ENCODE measurements around the gene ABCC11.

The ABCC11 gene

DNA sequence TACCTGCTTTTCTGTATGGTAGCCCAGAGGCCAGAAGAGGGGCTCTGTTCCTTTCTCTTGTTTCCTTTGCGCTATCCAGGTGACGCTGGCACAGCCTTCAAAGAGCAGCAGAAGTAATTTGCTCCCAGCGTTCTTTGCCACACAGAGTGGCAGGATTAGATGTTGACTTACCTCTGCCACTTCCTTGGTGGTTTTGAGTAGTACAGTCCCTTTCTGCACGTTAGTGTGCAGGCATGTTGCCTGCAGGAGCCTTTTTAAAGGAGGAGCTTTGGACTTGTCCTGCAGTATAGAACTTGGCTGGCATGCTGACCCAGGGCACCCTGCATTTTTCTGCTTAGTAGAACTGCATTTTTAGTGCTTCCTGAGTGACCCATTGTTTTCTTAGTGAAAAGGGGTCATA, at the start of gene ABCC11:
Gene ABCC11 (minus strand): TSS at position 229 of the 400 bp plus-strand sequence. CDS start 15,618 bp downstream, outside the sequence.
- DNase-seq = no peak

DNA sequence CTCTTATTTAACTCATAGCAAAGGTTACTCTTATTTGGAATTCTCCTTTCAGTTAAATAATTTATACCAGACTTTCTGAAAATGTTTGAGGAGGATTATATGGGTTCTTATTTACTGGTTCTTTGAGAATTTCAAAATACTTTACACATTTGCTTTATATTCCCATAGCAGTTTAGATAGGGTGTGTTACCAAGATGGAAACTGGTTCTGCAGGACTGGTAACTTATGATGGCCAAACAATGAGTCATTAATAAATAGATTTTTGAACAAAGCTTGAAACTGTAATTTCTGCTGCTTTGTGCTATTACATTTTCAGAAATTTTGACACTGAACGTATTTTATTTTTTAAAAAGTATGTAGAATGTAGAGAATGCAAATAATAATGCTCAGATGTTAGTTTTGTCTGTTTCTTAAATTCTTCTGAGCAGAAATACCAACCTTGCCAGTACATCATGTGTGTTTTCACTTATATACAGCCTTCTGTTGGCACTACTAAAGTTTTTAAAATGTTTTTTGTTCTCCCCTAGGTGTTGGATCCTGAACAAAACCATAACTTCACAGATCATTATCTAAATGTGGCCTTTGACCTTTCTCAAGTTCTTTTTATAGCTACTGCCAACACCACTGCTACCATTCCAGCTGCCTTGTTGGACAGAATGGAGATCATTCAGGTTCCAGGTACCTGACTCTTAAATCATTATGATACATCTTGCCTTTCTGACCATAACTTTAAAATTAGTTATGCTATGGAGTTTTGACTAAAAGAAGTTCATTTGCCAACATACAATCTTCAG, 48.3 kb upstream of the ABCC11 start:
- DNase-seq = no peak

DNA sequence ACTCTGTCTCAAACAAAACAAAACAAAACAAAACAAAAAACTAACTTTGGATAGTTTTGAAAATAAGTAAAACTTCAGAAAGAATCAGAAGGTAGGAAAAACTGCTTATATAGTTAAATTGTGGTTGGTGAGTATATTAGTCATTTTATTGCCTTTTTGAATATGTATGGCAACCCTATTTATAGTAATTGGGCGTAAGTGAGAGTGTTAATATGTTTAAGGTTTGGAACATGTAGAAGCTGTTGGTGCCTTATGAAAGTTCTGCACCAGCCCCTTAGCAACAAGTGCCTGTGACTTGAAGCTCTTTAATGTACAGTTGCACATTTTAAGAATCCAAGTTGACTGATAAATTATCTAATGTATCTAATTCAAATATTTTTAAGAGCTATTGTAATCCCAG, 47.4 kb upstream of the ABCC11 start:
- DNase-seq = no peak

DNA sequence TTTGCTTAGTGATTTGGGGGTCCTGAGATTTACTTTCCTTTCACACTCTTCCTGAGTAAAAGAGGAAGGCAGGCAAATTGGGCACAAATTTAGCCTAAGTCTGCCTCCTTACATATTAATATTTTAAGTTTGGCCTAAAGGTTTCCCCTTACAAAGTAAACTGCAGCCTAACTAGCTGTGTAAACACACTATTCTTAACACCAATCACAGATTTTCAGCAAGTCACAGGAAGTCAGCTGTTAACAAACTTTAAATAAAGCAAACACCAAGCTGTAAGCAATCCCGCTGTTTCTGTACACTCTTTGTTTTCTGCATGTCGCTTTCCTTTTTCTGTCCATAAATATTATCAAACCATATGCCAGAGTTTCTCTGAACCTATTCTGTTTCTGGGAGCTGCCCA, 45.1 kb upstream of the ABCC11 start:
- DNase-seq = no peak

DNA sequence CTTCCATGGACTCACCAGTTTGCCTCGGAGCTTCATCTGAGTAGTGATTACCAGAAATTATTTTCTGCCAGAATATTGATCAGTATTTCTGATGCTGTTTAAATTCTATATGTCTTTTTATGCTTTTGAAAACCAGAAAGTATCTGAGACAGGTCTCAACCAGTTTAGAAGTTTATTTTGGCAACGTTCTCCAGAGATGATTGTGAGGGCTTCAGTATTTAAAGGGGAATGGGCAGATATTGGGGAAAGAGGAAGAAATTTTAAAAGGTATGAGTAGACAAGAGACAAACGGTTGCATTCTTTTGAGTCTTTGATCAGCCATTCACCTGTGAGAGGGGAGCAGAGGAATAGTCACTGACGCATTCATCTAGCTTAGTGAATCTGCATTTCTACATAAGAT, 44.4 kb upstream of the ABCC11 start:
- DNase-seq = no peak

DNA sequence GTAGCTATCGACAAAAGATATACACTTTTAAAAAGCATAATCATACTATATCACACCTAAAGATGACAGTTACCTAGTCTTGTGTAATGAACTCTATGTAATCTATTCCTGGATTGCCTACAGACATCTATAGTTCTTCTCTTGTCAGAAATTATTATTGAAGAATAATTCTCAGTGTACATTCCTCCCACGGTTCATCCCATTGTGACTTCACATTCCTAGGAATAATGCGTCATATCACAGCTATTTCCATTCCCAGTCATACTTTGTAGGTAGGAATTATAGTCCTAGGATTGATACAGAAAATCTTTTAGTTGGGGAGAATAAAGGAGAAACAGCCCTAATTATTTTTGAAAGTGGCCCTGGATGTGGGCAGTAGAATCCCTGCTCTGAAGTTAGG, 44.0 kb upstream of the ABCC11 start:
- DNase-seq = no peak

DNA sequence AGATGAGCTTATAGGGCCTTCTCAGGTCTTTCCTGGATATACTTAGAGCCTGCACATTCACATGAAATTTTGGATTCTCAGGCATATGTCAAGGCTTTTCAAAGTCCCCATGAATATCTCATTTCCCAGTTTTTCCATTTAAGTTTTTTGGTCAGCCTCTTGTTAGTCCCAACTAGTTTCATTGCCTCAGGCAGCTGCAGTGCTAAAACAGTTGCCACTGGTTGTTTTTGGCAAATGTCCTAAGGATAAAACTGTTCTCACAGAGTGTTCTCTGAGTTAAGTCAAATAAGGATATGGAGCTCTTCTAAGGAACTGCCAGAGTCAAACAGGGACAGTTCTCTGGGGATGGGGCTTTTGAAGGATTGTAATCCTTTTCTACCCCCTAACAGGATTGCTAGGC, 39.9 kb upstream of the ABCC11 start:
- DNase-seq = no peak

DNA sequence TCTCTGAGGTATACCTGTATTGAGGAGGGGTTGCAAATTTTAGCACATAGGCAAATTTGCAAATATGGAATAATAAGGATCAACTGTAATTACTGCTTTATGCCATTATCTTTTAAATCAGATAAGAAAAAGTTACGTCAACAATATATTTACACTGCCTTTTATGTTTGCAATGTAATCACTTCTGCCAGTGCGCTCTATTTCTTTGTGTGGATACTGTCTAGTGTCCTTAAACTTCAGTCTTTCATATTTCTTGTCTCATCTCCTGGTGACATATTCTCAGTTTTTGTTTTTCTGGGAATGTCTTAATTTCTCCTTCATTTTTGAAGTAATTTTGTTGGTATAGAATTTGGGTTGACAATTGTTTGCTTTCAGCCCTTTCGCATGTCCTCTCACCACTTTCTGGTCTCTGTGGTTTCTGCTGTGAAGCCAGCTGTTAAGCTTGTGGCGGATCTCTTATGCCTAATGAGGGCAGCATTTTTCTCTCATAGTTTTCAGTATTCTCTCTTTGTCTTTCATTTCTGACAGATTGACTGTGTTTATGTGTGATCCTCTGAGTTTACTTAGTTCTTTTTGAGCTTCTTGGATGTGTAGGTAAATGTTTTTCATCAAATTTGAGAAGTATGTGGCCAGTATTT, 37.6 kb upstream of the ABCC11 start:
- DNase-seq = no peak

DNA sequence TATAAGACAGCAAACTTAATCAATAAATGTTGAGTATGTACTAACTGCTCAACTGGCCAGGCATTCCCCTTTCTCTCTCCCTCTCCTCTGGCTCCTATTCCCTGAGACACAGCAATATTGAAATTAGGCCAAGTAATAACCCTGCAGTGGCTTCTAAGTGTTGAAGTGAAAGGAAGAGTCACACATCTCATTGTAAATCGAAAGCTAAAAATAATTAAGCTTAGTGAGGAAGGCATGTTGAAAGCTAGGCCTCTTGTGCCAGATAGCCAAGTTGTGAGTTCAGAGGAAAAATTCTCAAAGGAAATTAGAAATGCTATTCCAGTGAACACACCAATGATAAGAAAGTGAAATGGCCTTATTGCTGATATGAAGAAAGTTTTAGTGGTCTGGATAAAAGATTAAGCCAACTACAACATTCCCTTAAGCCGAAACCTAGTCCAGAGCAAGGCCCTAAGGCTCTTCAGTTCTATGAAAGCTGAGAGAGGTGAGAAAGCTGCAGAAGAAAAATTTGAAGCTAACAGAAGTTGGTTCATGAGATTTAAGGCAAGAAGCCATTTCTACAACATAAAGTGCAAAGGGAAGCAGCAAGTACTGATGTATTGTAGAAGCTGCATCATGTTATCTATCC, 35.4 kb upstream of the ABCC11 start:
- DNase-seq = no peak

DNA sequence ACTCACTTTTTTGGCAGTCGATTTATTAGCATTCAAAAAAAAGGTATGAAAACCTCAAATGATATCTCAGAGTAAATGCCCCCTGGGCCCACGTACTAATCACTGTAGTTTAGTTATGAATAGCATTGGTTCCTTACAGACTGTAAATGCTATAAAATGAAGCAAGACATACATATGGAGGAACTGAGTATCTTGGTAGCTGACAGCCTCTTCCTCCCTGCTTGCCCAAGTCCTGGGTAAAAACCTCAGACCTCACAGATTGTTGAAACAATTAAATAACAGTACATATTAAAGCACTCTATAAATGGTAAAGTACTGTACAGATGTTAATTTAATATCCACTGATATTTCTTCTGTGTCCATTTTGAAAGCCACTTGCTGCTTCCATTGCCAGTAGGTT, 33.2 kb upstream of the ABCC11 start:
- no peak for DNase-seq

DNA sequence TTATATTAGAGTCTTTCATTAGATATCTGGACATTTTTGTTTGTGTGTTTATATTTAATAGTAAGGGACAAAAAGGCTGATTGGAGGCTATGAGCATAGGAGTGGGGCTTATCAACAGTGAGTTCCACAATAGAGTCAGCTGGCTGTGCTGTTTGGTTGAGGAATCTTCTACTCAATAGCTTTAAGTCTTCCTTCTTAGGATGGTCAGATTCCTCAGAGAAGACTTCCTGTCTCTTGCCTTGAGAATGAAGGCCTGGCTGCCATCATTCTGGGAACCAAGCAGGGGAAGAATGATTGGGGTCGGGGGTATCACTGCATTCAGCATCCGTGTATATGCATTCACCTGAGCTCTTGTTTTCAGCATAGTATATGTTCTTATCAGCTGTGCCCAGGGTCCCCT, 31.9 kb upstream of the ABCC11 start:
- no peak for DNase-seq

DNA sequence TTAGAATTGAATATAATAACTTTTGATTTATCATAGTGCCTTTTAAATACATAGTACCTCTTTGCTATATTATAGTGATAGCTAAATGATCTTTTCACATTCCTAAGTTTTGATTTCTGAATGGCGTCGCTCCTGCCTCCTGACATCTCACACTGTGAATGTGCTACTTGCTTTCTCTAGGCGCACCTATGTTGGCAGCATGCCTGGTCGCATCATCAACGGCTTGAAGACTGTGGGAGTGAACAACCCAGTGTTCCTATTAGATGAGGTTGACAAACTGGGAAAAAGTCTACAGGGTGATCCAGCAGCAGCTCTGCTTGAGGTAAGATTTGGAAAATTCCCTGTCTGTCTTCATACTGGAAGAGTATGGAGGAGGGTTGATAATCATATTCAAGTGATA, 29.8 kb upstream of the ABCC11 start:
- no peak for DNase-seq

DNA sequence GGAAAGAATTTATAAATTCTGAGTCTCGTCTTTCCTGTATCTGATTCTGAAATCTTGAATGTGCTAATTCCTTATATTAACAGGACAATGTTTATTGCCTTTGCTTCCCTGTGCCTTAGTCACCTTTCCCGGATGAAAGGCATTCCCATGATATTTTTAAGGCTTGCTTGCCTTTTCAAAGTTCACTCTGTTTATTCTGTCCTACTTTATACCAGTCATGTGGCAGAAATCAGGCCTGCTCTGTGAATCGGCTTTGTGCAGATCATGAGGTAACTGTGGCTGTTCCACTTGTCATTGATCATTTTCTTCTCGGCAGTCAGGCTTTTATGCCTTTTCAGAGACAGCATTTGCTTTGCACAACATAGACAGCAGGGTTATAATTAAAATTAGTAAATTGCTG, 28.8 kb upstream of the ABCC11 start:
- peak; percentile 25 for DNase-seq

DNA sequence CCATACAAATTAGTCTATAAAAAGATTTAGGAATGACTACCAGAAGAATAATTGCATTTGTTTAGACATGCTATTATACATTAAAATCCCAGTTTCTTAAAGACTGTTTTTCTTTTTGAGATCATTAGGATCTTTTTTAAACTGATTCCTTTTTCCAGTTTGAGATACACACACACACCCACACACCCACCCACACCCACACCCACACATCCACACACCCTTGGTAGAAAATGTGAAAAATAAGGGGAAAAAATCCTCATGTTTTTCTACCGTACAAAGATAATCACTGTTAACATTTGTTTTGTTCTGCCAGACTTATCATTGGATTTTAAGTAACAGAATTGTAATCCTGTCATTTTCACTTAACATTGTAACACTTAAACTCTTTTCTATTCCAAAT, 27.1 kb upstream of the ABCC11 start:
- no peak for DNase-seq

DNA sequence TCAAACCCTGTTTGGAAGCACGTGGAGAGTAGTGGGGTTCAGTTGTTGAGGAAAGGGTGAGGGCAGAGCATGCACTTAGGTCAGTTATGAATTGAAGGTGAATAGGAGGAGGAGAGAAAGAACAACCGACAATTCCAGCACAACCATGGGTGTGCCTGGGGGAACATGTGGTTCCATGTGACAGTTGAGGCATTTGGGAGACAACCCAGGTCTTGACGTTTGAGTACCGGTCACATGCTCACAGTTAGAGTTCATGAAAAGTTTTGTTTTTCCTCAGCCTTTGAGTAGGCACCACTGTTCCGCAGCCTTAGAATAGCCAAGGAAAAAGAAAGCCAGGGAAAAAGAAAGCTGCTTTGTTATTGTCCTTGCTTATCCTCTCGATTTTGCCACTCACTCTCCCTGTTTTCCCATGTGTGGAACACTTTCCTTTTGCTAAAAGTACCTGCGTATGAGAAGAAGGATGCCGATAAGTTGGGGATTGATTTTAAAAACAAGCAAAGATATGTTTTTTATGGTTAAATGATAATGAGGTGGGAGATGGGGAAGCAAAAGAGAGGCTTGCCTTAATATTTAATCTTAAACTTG, 25.6 kb upstream of the ABCC11 start:
- no peak for DNase-seq

DNA sequence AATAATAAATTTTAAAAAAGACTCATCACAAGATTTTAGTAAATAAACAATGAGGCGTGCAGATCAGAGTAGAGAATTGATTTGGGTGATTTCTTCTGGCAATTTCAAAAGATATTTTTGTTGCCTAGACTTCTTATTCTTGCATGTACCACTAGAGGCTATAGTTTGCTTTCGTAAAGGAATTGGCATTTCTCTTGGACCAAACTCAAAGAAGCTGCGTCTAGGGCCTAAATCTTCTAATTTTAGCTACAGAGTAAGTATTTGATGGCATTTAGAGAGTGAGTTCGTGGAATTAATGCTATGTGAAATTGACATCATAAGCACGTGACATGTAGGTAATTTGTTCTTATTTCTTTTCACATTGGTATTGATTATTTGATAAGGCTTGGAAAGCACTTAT, 24.4 kb upstream of the ABCC11 start:
- no peak for DNase-seq

DNA sequence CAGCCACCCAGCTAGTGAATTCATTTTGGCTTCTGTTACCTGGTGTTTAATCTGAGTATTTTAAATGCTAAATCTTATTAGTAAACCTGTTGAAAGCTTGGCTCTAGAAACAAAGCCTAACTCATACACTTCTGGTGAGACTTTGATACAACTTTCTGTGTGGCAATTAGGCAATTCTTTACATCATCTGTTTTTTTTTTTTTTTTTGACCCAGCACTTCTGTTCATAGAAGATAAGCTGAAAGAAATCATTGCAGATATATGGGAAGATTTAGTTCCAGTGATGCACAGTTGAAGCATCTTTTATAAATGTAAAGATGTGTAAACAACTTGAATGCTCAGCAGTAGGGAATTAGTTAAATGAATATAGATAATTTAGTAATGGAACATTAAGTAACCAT, 21.7 kb upstream of the ABCC11 start:
- no peak for DNase-seq

DNA sequence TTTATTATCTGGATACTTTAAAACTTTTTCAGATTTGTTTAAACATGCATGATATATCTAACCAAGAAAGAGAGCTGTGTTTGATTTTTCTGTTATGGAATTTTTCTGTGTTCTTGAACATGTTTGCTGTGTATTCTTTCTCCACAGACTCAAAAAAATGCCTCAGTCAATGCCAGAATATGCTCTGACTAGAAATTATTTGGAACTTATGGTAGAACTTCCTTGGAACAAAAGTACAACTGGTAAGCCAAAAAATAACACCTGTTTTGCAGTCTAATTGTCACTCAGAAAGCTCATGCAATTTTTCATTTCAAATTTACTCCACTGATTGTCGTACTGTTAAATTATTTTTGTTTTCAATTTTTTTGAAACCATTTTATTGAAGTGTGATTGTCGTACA, 15.3 kb upstream of the ABCC11 start:
- DNase-seq = no peak

DNA sequence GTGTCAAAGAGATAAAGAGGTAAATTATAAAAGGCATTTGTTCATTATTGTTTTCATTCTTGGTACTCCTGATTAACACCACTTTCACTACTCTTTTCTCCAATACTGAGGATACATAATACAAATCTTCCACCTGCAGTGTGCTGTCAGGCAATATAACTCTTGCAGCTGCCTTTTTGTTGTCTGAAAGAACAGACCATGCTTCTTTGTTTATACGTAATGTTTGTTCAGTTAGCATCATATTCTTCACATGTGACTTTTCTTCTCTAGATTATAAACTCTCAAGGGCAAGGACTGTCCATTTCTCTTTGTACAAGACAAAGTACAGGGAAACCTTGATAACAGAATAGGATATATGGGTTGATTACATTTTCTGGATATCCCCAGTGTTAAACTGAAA, 14.2 kb upstream of the ABCC11 start:
- no peak for DNase-seq

DNA sequence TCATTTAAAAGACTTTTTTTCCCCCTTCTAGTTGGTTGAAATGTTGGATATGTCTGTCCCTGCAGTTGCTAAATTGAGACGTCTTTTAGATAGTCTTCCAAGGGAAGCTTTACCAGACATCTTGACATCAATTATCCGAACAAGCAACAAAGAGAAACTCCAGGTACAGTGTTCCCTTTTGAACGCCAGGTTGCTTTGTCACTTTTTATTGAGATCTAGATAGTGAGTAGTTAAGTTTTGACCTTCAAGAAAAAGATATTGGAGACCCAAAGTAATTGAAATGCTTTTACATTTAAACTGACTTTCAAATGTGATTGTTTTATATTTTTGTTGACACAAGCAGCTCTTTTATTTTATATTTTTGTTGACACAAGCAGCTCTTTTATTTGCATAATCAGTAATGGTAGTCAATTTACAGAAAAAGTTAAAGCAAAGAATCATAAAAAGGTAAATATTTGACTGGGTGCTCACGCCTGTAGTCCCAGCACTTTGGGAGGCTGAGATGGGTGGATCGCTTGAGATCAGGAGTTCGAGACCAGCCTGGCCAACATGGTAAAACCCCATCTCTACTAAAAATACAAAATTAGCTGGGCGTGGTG, 9.3 kb upstream of the ABCC11 start:
- DNase-seq = no peak

DNA sequence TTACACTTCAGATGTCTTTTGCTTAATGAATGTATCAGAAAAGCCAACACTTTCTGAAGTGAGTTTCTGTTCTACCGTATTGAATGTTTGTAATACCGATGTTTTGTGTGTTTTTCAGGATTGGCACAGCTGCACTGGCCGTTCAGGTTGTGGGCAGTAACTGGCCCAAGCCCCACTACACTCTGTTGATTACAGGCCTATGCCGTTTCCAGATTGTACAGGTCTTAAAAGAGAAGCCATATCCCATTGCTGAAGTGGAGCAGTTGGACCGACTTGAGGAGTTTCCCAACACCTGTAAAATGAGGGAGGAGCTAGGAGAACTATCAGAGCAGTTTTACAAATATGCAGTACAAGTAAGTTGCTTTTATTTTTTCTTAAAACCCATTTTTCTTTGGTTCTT, 4.7 kb upstream of the ABCC11 start:
- DNase-seq = no peak

DNA sequence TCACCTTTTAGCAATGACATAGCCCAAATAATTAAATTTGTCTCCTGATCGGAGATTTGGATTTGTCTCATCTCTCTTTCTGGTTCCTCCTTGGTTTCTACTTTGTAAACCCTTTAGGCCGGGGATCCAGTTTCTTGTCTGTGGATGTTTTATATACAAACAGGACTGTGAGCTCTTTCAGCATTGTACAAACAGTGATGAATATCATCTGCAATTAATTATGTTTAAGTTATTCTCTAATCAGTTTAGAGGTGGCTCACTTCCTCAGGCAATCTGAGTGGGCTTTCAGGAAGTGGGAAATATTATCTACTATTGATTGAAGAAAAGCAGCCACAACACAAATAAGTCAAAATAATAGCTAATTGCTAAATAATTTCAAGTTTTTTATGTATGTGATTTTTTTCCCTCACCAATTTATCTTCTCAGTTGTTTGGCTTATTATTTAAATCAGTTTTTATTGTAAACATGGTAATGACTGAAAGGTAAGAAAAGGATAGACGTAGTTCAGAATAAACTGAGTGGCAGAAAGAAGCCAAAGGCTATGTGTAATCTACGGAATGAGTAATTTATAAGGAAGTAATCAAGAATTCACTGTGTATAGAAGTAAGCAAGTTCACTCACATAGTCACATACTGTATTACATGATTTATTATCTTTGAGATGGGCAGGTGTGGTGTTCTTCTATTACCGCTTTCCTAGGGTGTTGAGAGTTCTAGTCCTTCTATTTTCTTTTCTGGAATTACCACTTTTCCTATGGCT, 3.4 kb upstream of the ABCC11 start:
- DNase-seq = no peak

DNA sequence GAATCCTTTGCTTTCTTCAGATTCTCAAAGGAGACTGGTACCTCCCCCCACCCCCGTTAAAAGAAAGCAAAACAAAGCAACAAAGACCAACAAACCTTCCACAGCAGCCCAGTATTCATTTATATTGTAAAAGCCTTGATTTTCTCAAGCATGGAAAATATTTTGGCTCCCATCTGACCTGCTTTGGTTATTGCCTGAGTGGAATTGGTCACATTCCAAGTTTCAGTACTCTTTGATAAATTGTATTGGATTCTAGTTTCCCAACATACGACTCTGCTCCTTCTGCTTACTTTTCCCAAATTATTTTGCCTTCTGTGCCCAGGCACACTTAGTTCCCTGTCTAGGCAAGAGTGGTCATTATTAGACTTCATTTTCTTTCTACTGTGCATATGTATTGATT, 1.3 kb downstream of the ABCC11 start:
- DNase-seq = no peak

Data from NCI-H1092 treated with DMSO at 0.1 percent for 48 hours (cell line).